ENCODE results near the gene NME5.
A peak's percentile ranks its signal among the peaks of the same experiment; 100 is the strongest.
"Not testable (repeated sequence)": the region's sequence is repeated elsewhere in the genome, so short reads cannot be mapped to it uniquely, and the experiment has no call there.

NME5 gene, protein sequence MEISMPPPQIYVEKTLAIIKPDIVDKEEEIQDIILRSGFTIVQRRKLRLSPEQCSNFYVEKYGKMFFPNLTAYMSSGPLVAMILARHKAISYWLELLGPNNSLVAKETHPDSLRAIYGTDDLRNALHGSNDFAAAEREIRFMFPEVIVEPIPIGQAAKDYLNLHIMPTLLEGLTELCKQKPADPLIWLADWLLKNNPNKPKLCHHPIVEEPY

DNA sequence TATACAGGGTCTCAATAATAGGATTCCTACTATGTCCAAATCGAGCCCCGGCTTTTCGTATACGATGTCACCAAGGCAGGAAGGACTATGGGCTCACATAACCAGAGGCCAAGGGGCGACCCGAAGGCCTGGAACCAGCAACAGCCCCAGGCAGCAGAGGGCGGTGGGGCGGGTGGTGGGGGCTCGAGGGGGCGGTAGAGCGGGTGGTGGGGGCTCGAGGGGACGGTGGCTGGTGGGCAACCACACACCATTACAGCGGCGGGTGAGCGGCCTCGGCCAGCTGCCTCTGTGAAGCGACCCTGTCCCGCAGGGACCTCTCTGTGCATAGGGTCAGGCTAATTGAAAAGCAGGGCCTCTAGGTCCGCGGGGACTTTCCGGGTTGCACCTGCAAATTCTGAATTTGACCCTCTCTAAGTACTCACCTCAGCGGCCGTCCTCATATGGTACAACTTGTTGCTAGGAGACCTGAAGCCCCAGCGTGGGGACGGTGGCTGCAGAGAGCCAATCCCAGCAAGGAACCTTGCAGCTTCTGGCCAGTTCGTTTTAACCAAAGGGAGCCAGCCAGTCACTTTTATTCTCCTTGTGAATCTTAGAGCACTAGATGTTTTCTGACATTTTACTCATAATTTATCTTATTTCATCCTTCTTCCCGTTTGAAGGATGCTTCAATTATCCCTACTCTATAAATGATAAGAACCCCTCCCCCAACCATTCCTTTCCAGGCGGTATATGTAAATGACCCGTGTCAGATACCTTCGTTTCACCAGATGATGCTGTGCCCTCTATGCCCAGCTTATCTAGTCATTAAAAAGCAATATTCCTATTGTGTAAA, at the start of gene NME5:
Gene NME5, minus strand, starts transcription at position 480 of the 832 bp plus-strand sequence. CDS start 648 bp downstream, outside the sequence.
- DNase-seq (ENCODE audit: low read depth): peak; percentile 52

DNA sequence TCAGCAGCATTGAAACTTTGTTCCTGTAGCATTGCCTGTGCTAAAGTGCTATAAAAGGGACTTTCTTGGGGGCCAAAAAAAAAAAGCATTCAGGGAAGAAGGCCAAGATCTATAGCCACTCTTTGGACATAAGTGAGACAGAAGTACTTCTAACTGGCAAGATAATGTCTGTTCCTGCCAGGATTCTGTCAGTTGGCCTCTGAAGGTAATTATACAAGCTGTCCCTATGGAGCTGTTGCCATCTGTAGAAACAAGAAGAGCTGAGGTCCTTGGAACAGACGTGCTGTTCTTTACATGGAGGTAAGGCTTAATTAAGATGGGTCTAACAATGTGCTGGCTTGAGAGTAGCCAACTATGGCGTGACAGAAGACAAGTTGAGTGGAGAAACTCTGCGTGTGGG, 49.4 kb upstream of the NME5 start:
- no peak for DNase-seq (ENCODE audit: low read depth)

DNA sequence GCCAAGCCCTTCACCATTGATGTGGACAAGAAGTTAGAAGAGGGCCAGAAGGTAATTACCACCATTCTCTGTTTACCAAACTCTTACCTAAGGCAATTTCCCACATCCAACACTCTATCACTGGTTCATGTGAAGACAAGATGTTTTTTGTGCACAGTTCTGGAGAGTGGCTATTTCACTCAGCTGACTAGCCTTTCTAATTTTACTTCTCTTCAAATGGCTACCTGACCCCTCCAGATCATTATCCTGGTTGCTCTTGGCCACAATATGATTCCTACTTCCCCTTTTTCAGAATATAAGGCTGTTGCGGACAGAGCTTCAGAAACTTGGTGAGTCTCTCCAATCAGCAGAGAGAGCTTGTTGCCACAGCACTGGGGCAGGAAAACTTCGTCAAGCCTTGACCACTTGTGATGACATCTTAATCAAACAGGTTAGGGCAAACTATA, 46.8 kb upstream of the NME5 start:
- no peak for DNase-seq (ENCODE audit: low read depth)

DNA sequence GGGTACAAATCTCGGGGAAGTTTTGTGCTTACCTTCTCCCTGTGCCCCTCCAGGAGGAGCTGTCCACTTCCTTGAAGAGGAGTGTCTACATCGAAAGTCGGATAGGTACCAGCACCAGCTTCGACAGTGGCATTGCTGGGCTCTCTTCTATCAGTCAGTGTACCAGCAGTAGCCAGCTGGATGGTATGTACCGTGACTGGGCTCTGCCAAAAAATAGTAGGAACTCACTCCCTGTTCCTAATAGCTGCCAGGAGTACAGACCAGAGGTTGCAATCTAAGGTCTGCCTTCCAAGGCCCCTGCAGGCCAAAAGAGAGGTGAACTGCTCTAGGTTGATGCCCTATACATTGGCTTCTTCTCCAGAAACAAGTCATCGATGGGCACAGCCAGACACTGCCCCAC, 43.6 kb upstream of the NME5 start:
- no peak for DNase-seq (ENCODE audit: low read depth)

DNA sequence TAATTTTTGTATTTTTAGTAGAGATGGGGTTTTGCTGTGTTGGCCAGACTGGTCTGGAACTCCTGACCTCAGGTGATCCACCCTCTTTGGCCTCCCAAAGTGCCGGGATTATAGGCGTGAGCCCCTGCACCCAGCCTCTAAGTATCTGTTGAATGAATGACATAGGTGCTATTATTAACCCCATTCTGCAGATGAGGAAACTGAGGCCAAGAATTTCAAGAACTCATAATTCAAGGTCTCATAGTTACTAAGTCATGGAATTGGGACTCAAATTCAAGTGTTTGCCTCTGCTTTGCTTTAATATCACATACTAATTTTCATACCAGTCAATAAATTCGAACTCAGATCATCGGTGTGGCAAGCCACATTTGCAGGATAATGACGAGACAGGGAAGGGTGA, 41.6 kb upstream of the NME5 start:
- no peak for DNase-seq (ENCODE audit: low read depth)

DNA sequence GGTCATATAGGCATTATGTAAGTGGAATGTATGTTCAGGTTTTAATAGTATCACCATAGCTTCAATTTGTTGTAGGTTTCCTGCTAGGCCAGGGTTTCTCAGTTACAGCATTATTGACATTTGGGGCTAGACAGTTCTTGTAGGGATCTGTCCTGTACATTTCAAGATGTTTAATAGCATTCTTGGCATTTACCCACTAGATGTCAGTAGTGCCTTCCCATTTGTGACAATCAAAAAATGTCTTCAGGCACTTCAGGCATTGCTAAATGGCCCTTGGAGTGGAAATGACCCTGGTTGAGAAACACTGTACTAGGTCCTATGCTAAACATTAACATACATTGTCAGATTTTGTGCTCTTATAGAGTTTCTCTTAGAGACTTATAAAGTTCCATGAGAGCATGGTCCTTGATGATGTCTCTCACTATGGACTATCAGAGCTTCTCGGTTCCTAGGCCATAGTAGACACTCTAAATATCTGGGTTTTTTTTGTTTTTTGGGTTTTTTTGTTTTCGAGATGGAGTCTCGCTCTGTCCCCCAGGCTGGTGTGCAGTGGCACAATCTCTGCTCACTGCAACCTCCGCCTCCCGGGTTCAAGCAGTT, 41.1 kb upstream of the NME5 start:
- DNase-seq (ENCODE audit: low read depth): peak; percentile 47

DNA sequence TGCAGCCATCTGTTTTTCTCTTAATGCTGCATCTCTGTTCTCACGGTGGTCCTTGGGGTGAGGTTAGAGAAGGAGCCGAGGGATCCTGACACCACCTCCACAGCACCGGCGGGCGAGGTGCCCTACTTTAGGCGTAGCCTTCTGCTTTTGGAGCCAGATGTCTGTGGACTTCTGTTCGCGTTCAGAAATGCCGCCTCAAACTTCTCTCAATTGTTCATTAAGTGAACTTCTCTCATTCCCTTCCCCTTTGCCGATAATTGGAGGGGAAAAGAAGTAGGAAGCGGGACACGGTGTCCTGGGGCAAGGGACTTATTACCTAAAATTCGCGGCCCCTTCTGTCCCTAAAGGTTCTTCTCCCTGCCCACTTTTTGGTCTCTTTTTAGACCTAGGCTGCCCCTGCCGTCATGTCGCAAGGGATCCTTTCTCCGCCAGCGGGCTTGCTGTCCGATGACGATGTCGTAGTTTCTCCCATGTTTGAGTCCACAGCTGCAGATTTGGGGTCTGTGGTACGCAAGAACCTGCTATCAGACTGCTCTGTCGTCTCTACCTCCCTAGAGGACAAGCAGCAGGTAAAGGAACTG, 40.1 kb upstream of the NME5 start:
- no peak for DNase-seq (ENCODE audit: low read depth)

DNA sequence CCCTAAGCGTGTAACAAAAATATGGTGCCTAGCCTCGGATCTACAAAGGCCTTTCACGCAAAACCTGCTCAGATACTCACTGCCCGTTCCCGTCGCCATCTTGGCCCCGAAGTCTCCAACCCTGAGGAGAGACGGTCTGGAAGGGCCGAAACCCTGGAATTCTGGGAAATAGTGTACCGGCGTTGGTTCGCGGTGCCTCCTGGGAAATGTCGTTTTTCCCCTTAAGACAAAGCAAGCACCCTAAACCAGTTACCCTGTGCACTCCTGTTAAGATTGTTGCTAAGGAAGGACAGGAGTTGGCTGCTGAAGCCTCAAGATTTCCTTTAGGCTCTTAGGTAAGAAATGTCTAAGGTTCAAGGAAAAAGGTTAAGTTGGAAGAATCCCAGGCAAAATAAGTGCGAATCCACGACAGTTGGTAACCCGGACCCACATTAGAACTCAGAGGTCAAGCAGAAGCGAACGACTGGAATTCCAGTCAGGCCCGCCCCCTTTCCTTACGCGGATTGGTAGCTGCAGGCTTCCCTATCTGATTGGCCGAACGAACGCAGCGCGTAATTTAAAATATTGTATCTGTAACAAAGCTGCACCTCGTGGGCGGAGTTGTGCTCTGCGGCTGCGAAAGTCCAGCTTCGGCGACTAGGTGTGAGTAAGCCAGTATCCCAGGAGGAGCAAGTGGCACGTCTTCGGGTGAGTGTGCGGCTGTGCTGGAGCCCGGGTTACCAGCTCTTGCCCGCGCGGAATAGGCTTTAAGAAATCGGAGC, 39.5 kb upstream of the NME5 start, which contains the start of the genes BRD8 and KIF20A:
Gene BRD8, minus strand, starts transcription at position 115 of the 761 bp plus-strand sequence. Its CDS starts 16 bp downstream, at position 99.
Gene KIF20A, plus strand, starts transcription at position 597 of the 761 bp plus-strand sequence. CDS start 569 bp downstream, outside the sequence.
- peak; percentile 94 for DNase-seq (ENCODE audit: low read depth)

DNA sequence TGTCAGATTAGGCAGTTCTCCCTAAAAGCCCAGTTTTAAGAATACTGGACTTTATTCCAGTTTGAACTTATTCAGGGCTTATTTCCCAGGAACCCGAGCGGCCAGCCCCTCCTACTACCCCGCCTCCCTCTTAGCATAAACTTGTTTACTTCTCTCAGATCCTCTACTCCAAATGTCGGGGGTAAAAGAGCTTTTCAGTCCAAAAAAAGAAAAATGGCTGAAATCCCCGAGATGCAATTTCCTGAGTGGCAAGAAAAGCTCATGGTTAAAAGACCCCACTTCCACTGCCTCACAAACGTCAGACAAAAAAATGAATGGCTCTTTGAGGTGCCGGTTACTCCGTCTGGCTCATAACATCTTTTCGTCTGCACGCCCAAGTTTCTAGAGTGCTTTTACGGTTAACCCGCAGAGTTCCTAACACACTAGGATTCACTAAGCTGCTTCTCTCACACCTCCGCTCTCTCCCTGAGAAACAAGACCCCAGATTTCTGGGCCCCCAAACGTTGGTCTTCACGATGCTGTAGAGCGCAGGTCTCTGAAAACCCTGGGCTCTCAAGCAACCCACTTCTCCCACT, 38.8 kb upstream of the NME5 start:
- DNase-seq (ENCODE audit: low read depth): peak; percentile 19

DNA sequence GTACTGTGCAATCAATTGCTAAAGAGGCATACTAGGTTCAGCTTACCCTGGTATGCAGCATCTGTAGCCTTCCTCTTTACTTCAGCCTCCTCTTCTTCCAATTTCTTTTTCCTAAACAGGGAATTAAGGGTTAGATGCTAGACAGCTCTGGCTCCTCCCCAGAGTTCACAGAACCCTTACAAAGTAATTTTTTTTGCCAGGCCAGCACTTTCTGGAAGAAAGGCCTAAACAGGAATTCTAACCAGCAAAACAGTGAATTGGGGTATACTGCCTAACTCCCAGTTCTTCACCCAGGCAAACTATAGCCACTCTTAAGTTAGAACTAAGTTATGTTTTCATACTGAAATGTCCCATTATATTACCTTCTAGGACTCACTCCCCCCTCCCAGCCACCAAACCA, 31.1 kb upstream of the NME5 start:
- DNase-seq (ENCODE audit: low read depth): no peak

DNA sequence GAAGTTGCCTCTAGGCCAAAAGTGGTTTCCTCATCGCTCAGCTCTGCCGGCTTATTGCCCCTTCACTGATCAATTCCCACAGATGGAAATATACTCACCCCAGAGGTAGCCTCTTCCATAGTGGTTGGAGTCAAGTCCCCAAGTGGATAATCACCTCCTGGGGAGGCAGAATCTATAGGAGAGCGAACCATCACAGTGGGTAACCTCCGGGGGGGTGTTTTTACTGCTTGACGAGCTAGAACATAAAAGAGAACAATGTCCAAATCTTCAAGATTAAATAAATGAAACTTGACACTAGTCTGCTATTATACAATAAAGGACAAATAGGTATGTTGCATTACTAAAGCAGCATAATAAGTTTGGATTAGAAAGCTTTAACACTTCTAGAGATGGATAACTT, 29.9 kb upstream of the NME5 start:
- no peak for DNase-seq (ENCODE audit: low read depth)

DNA sequence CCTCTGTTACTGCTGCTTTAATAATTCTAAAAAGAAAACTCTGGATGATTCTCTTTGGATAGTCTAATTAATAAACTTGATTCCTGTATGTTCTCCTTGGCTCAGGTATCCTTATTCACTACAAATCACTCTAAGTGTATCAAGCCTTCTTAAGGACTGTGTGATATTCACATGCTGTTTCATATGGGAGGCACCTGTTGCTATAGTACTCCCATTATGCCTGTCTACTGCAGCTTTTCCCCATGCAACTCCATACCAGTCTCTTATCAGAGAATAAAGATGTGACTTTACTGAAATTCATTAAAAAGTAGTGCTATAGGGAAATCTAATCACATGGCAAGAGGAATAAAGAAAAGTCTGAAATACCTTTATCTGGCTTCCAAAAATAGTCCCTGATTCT, 24.5 kb upstream of the NME5 start:
- no peak for DNase-seq (ENCODE audit: low read depth)

DNA sequence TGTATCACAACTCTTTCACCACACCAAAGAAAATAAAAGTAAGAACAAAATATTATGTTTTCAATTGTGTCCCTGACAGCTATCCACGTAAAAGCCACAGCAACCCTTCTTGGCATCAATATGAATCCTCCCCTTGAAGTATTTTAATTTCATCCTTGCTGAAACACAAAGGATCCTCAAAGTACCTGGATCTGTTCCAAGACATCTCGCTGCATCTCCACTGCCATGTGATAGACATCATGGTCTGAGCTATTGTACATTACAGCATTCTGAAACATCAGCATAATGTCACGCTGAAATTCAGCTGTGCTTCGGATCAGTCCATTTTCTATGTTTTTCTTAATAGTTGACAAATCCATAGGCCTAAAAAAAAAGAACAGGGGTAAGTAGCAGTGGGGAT, 21.5 kb upstream of the NME5 start:
- no peak for DNase-seq (ENCODE audit: low read depth)

DNA sequence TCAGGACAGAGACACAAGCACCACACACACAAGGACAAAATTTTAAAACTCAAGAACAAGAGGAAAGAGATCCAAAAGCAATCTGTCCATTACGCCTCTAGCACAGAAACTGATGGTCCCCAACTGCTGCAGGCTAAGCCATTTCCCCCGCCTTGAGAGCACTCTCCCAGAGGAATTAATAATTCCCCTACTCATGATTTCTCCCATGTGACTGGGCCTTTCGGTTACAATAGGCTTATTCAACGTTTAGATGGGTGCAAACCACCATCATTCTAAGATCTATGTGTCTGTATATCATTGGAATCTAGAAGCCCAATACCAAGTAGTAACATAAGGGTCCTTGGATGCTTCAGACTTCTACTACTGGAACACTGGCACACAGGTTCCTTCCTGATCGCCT, 20.4 kb upstream of the NME5 start:
- DNase-seq (ENCODE audit: low read depth): no peak

DNA sequence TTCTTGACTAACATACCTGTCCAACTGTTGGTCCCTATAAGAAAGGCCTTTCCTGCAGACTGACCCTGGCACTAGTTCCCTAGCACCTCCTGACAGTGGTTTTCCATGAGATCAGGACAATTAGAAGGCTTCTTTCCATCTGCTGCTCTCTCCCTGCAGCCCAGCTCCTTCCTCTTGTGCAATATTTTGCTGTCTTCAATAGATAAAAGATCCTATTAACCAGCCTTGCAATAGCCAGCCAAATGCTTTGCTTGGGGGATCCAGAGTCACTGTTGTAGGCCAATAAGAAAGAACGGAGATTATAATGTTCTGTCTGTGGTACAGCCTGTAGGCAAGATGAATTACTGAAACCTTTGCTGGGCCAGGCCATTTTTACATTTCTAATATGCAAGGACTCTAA, 18.4 kb upstream of the NME5 start:
- DNase-seq (ENCODE audit: low read depth): no peak

DNA sequence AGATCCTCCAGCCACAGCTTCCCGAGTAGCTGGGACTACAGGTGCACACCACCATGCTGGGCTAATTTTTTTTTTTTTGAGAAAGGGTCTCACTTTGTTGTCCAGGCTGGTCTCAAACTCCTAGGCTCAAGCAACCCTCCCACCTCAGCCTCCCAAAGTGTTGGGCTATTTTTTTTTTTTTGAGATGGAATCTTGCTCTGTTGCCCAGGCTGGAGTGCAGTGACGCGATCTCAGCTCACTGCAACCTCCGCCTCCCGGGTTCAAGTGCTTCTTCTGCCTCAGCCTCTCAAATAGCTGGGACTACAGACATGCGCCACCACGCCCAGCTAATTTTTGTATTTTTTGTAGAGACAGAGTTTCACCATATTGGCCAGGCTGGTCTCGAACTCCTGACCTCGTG, 16.7 kb upstream of the NME5 start:
- DNase-seq (ENCODE audit: low read depth): not testable (repeated sequence)

DNA sequence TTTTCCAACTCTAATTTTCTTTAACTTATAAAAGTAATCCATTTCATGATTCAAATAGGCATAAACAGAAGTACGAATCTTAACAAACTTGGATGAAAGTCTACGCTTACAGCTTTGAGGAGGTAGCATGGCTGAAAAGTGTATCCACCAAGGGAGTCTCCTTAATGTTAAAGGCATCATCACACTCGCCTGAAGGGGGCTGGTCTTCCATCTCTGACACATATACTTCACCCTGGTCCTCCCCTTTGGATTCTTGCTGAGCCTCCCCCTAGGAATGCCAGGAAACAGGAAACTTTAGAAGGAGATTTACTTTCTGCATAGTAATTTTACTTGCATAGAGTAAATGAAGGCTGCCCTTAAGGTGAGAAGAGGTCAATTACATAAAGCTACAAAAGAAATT, 10.3 kb upstream of the NME5 start:
- DNase-seq (ENCODE audit: low read depth): no peak

DNA sequence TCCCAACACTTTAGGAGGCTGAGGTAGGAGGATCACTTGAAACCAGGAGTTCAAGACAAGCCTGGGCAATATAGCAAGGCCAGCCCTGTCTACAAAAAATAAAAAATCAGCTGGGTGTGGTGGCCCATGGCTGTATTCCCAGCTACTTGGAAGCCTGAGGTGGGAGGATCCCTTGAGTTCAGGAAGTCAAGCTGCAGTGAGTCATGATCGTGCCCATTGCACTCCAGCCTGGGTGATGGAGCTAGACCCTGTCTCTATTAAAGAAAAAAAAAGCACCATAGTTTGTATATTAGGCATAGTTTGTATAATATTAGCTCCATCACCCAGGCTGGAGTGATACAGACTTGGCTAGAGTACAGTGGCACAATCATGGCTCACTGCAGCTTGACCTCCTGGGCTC, 9.6 kb upstream of the NME5 start:
- peak; percentile 63 for DNase-seq (ENCODE audit: low read depth)

DNA sequence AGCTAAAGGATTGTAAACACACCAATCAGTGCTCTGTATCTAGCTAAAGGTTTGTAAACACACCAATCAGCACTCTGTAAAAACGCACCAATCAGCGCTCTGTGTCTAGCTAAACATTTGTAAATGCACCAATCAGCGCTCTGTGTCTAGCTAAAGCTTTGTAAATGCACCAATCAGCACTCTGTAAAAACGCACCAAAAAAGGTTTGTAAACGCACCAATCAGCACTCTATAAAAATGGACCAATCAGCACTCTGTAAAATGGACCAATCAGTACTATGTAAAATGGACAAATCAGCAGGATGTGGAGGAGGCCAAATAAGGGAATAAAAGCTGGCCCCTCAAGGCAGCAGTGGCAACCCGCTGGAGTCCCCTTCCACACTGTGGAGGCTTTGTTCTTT, 4.3 kb upstream of the NME5 start:
- DNase-seq (ENCODE audit: low read depth): not testable (repeated sequence)

DNA sequence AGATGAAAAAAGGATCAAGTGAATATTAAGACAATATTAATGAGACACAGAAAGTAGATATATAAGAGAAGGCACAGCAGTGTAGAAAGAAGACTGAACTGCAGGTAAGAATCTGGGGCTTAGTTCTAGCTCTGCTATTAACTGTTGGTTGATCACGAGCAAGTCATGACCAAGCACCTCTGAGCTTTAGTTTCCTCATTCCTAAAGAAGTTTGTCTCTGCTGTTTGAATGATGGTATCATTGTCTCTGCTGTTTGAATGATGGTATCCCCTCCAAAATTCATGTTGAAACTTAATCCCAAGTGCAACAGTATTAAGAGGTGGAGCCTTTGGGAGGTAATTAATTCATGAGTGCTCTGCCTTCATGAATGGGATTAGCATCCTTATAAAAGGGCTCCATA, 2.5 kb upstream of the NME5 start:
- DNase-seq (ENCODE audit: low read depth): no peak

DNA sequence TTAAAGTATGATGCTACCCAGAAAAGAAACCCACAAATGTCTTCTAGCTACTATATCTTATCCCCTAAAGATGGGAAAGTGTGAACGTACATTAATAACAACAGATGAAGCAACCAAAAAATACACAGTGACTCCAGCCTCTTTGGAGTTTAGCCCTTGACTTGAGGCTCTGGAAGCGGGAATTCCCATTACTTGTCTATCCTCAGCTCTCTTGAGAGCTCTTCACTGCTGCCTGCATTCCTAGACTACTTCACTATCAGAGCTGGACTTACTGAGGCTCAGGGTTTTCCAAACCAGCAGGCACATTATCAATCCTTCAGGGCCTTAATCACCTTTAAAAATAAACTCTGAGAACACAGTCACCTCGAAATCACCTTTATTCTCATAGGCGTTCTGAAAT, 1.0 kb upstream of the NME5 start:
- DNase-seq (ENCODE audit: low read depth): no peak

DNA sequence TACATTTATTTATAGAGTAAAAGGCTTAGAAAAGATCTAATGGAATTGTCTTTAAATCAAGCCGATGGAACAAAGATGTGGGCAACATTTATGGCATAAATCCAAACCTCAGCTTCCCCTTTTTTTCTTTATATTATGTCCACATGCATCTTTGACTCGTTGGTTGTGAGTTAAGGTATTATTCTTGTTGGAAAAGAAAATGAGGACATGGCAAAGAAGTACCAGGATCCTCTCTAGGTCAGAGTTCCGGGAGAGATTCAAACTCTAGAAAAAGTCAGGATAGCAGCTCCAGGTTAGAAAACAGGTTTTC, 508 bp upstream of the NME5 start:
- DNase-seq (ENCODE audit: low read depth): no peak
